Neural cell (in vitro differentiated cells): ENCODE measurements around the gene HEATR9.

ENCODE experiments used
- EP300 ChIP-seq: fragments of 450-650 bp; conservative IDR thresholded peaks from 2 replicates; pipeline ENCODE4 v1.6.1; 2014; ENCODE audit warnings: antibody characterized with exemption, mild to moderate bottlenecking, moderate library complexity; ENCODE audit not compliant: poor library complexity, severe bottlenecking
- EZH2 ChIP-seq: fragments of 200-600, 300-800 bp; shearing (Covaris generic), sonication (generic); IDR thresholded peaks from 2 replicates; pipeline ENCODE4 v1.6.1; 2014; ENCODE audit warnings: antibody characterized with exemption, low read length, borderline replicate concordance, mild to moderate bottlenecking; ENCODE audit not compliant: insufficient read depth, poor library complexity, severe bottlenecking
- POLR2AphosphoS5 ChIP-seq: IDR thresholded peaks from 2 replicates; pipeline ENCODE4 v1.6.1; 2012
- RAD21 ChIP-seq: fragments of 450-650 bp; conservative IDR thresholded peaks from 2 replicates; pipeline ENCODE4 v1.6.1; 2014; ENCODE audit warnings: antibody characterized with exemption, mild to moderate bottlenecking, moderate library complexity
- SMC3 ChIP-seq: fragments of 450-650 bp; conservative IDR thresholded peaks from 2 replicates; pipeline ENCODE4 v1.6.1; 2014; ENCODE audit warnings: antibody characterized with exemption, mild to moderate bottlenecking, moderate library complexity; ENCODE audit not compliant: poor library complexity
- TF ChIP-seq, protein P1 (sequence below): fragments of 450-650 bp; IDR thresholded peaks from 2 replicates; pipeline ENCODE4 v1.5.1; 2014; ENCODE audit warnings: antibody characterized with exemption, mild to moderate bottlenecking, moderate library complexity; ENCODE audit not compliant: poor library complexity, severe bottlenecking
- TF ChIP-seq, protein P2 (sequence below): IDR thresholded peaks from 2 replicates; pipeline ENCODE4 v1.6.1; 2012; ENCODE audit warnings: borderline replicate concordance

DNA sequence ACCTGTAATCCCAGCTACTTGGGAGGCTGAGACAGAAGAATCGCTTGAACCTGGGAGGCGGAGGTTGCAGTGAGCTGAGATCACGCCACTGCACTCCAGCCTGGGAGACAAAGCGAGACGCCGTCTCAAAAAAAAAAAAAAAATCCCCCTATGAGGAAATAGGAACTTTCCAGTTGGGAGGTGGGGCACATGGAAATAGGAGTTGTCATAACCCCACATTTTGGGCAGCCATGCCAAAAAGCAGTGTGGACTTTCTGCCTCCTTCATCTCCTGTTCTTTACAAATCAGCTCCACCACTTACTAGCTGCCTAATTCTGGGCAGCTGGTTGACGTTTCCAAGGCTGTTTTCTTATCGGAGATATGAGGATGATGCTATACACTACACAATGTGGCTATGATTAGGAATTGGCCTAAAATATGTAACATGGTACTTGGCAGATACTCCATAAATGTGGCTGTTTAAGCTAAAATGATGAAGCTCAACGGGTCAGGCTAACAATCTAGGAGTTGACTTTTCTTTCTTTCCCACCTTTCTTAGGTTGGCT is 33.0 kb upstream of the HEATR9 start:
- TF ChIP-seq RAD21 (no peak), POLR2AphosphoS5 (no peak), EP300 (no peak), EZH2 (no peak), SMC3 (no peak)
- TF ChIP-seq, protein P1, sequence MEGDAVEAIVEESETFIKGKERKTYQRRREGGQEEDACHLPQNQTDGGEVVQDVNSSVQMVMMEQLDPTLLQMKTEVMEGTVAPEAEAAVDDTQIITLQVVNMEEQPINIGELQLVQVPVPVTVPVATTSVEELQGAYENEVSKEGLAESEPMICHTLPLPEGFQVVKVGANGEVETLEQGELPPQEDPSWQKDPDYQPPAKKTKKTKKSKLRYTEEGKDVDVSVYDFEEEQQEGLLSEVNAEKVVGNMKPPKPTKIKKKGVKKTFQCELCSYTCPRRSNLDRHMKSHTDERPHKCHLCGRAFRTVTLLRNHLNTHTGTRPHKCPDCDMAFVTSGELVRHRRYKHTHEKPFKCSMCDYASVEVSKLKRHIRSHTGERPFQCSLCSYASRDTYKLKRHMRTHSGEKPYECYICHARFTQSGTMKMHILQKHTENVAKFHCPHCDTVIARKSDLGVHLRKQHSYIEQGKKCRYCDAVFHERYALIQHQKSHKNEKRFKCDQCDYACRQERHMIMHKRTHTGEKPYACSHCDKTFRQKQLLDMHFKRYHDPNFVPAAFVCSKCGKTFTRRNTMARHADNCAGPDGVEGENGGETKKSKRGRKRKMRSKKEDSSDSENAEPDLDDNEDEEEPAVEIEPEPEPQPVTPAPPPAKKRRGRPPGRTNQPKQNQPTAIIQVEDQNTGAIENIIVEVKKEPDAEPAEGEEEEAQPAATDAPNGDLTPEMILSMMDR, result no peak
- TF ChIP-seq, protein P2, sequence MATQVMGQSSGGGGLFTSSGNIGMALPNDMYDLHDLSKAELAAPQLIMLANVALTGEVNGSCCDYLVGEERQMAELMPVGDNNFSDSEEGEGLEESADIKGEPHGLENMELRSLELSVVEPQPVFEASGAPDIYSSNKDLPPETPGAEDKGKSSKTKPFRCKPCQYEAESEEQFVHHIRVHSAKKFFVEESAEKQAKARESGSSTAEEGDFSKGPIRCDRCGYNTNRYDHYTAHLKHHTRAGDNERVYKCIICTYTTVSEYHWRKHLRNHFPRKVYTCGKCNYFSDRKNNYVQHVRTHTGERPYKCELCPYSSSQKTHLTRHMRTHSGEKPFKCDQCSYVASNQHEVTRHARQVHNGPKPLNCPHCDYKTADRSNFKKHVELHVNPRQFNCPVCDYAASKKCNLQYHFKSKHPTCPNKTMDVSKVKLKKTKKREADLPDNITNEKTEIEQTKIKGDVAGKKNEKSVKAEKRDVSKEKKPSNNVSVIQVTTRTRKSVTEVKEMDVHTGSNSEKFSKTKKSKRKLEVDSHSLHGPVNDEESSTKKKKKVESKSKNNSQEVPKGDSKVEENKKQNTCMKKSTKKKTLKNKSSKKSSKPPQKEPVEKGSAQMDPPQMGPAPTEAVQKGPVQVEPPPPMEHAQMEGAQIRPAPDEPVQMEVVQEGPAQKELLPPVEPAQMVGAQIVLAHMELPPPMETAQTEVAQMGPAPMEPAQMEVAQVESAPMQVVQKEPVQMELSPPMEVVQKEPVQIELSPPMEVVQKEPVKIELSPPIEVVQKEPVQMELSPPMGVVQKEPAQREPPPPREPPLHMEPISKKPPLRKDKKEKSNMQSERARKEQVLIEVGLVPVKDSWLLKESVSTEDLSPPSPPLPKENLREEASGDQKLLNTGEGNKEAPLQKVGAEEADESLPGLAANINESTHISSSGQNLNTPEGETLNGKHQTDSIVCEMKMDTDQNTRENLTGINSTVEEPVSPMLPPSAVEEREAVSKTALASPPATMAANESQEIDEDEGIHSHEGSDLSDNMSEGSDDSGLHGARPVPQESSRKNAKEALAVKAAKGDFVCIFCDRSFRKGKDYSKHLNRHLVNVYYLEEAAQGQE, result no peak
